HepG2 (cell line): ENCODE data around the gene PARD3. TPM values are rescaled to one million over a fixed set of nuclear protein-coding genes. Genes with fewer than 3 reads are reported as not detected.

Experiments
- GFI1 ChIP-seq: sonication (generic); formaldehyde crosslinking; IDR thresholded peaks from 2 replicates; pipeline ENCODE4 v1.5.0; 2020; ENCODE audit warnings: missing genetic modification reagents, mild to moderate bottlenecking, borderline replicate concordance
- HOXA9 ChIP-seq: sonication (generic); formaldehyde crosslinking; IDR thresholded peaks from 2 replicates; pipeline ENCODE4 v1.8.1; 2022; ENCODE audit warnings: missing genetic modification reagents, mild to moderate bottlenecking, moderate library complexity, borderline replicate concordance
- NFE2L1 ChIP-seq: sonication (generic); formaldehyde crosslinking; IDR thresholded peaks from 2 replicates; pipeline ENCODE4 v1.4.0; 2020; ENCODE audit warnings: missing genetic modification reagents, mild to moderate bottlenecking, borderline replicate concordance
- NKX3-1 ChIP-seq: sonication (generic); formaldehyde crosslinking; IDR thresholded peaks from 2 replicates; pipeline ENCODE4 v1.5.0; 2020; ENCODE audit warnings: missing genetic modification reagents
- RBM22 ChIP-seq: fragments of 200-400 bp; formaldehyde crosslinking; optimal IDR thresholded peaks from 2 replicates; pipeline ENCODE3; 2017; ENCODE audit warnings: mild to moderate bottlenecking, low read length, moderate library complexity
- SNRNP70 ChIP-seq: fragments of 200-400 bp; formaldehyde crosslinking; IDR thresholded peaks from 2 replicates; pipeline ENCODE4 v1.6.1; 2017; ENCODE audit warnings: mild to moderate bottlenecking, low read depth, low read length, moderate library complexity
- YEATS2 ChIP-seq: sonication (generic); formaldehyde crosslinking; IDR thresholded peaks from 2 replicates; pipeline ENCODE4 v1.4.0; 2020; ENCODE audit warnings: missing genetic modification reagents, borderline replicate concordance
- ZNF44 ChIP-seq: sonication (generic); formaldehyde crosslinking; IDR thresholded peaks from 2 replicates; pipeline ENCODE4 v1.5.1; 2020; ENCODE audit warnings: mild to moderate bottlenecking, missing genetic modification reagents
- ZNF563 ChIP-seq: sonication (generic); formaldehyde crosslinking; IDR thresholded peaks from 2 replicates; pipeline ENCODE4 v1.8.0; 2022; ENCODE audit warnings: mild to moderate bottlenecking, moderate library complexity, missing genetic modification reagents
- ZNF577 ChIP-seq: sonication (generic); formaldehyde crosslinking; IDR thresholded peaks from 2 replicates; pipeline ENCODE4 v1.4.0; 2020; ENCODE audit warnings: mild to moderate bottlenecking, low read depth, missing genetic modification reagents, borderline replicate concordance
- ZNF660 ChIP-seq: sonication (generic); formaldehyde crosslinking; IDR thresholded peaks from 2 replicates; pipeline ENCODE4 v1.5.1; 2020; ENCODE audit warnings: mild to moderate bottlenecking, low read depth, missing genetic modification reagents, borderline replicate concordance
- ZNF784 ChIP-seq: sonication (generic); formaldehyde crosslinking; IDR thresholded peaks from 2 replicates; pipeline ENCODE4 v1.5.1; 2020; ENCODE audit warnings: missing genetic modification reagents, mild to moderate bottlenecking, borderline replicate concordance
- ZSCAN25 ChIP-seq: sonication (generic); formaldehyde crosslinking; IDR thresholded peaks from 2 replicates; pipeline ENCODE4 v1.8.0; 2022; ENCODE audit warnings: mild to moderate bottlenecking, missing genetic modification reagents
- ZSCAN29 ChIP-seq: sonication (generic); formaldehyde crosslinking; conservative IDR thresholded peaks from 2 replicates; pipeline ENCODE4 v1.4.0; 2020; ENCODE audit warnings: mild to moderate bottlenecking, missing genetic modification reagents
- polyA plus RNA-seq, 8 experiments: library from polyadenylated mRNA; depleted of rRNA in 3 of 8; stranded (reverse) in 7 of 8; unstranded in 1 of 8; fragments of >200 nt; fragmentation: Illumina TruSeq in 4 of 8; extraction: Trizol in 4 of 8; gene quantifications; 2 replicates each; pipeline versions ENCODE4 v1.2.1 to v1.2.3, GENCODE V29; 2011 to 2016; ENCODE audit warnings: low read depth in 4 of 8, missing spikeins in 1 of 8, mixed read lengths in 1 of 8; ENCODE audit not compliant: insufficient read depth in 1 of 8
- total RNA-seq, 5 experiments: library from RNA; depleted of rRNA; stranded (reverse); fragments of >200 nt; fragmentation: Illumina TruSeq; extraction: Trizol; gene quantifications; 2 replicates each; pipeline ENCODE4 v1.2.3, GENCODE V29; 2016; ENCODE audit warnings: low read depth in 1 of 5
- TF ChIP-seq, protein P1 (sequence below), 2 experiments: sonication (generic) in 1 of 2; formaldehyde crosslinking in 1 of 2; IDR thresholded peaks; 2 replicates each; pipeline versions ENCODE4 v1.4.0 to v1.6.1; 2018 to 2020; ENCODE audit warnings: missing genetic modification reagents in 2 of 2, borderline replicate concordance in 1 of 2, low read depth in 1 of 2, mild to moderate bottlenecking in 1 of 2, missing biosample characterization in 1 of 2
- TF ChIP-seq, protein P2 (sequence below): sonication (generic); formaldehyde crosslinking; IDR thresholded peaks from 2 replicates; pipeline ENCODE4 v1.9.0; 2021; ENCODE audit warnings: missing genetic modification reagents, borderline replicate concordance
- TF ChIP-seq, protein P3 (sequence below): IDR thresholded peaks from 2 replicates; pipeline ENCODE4 v1.4.0; 2020; ENCODE audit warnings: mild to moderate bottlenecking, missing genetic modification reagents
- TF ChIP-seq, protein P4 (sequence below): sonication (generic); formaldehyde crosslinking; IDR thresholded peaks from 2 replicates; pipeline ENCODE4 v1.8.1; 2023; ENCODE audit warnings: mild to moderate bottlenecking, inconsistent platforms, moderate library complexity, missing genetic modification reagents, borderline replicate concordance

Gene PARD3
- total and polyA plus RNA-seq, 2 of the 13 experiments (the other 11 are each of a cell fraction or from before 2014, with no cell fraction given) = 40.9 to 60.0 TPM

- TF ChIP-seq, protein P1, sequence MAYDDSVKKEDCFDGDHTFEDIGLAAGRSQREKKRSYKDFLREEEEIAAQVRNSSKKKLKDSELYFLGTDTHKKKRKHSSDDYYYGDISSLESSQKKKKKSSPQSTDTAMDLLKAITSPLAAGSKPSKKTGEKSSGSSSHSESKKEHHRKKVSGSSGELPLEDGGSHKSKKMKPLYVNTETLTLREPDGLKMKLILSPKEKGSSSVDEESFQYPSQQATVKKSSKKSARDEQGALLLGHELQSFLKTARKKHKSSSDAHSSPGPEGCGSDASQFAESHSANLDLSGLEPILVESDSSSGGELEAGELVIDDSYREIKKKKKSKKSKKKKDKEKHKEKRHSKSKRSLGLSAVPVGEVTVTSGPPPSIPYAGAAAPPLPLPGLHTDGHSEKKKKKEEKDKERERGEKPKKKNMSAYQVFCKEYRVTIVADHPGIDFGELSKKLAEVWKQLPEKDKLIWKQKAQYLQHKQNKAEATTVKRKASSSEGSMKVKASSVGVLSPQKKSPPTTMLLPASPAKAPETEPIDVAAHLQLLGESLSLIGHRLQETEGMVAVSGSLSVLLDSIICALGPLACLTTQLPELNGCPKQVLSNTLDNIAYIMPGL (CRISPR knock-in tag; IDR thresholded peaks at IDR 0.05; ENCODE audit: borderline replicate concordance in 1 of 2, low read depth in 1 of 2) = no peak
- no peak for TF ChIP-seq NFE2L1 (CRISPR knock-in tag)
- TF ChIP-seq ZNF660 (CRISPR knock-in tag) = no peak
- TF ChIP-seq, protein P2, sequence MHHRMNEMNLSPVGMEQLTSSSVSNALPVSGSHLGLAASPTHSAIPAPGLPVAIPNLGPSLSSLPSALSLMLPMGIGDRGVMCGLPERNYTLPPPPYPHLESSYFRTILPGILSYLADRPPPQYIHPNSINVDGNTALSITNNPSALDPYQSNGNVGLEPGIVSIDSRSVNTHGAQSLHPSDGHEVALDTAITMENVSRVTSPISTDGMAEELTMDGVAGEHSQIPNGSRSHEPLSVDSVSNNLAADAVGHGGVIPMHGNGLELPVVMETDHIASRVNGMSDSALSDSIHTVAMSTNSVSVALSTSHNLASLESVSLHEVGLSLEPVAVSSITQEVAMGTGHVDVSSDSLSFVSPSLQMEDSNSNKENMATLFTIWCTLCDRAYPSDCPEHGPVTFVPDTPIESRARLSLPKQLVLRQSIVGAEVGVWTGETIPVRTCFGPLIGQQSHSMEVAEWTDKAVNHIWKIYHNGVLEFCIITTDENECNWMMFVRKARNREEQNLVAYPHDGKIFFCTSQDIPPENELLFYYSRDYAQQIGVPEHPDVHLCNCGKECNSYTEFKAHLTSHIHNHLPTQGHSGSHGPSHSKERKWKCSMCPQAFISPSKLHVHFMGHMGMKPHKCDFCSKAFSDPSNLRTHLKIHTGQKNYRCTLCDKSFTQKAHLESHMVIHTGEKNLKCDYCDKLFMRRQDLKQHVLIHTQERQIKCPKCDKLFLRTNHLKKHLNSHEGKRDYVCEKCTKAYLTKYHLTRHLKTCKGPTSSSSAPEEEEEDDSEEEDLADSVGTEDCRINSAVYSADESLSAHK (CRISPR knock-in tag) = no peak
- TF ChIP-seq GFI1 (CRISPR knock-in tag) = peak; percentile 61
- no peak for TF ChIP-seq ZNF784 (CRISPR knock-in tag)
- TF ChIP-seq YEATS2 (CRISPR knock-in tag) = no peak
- TF ChIP-seq, protein P3, sequence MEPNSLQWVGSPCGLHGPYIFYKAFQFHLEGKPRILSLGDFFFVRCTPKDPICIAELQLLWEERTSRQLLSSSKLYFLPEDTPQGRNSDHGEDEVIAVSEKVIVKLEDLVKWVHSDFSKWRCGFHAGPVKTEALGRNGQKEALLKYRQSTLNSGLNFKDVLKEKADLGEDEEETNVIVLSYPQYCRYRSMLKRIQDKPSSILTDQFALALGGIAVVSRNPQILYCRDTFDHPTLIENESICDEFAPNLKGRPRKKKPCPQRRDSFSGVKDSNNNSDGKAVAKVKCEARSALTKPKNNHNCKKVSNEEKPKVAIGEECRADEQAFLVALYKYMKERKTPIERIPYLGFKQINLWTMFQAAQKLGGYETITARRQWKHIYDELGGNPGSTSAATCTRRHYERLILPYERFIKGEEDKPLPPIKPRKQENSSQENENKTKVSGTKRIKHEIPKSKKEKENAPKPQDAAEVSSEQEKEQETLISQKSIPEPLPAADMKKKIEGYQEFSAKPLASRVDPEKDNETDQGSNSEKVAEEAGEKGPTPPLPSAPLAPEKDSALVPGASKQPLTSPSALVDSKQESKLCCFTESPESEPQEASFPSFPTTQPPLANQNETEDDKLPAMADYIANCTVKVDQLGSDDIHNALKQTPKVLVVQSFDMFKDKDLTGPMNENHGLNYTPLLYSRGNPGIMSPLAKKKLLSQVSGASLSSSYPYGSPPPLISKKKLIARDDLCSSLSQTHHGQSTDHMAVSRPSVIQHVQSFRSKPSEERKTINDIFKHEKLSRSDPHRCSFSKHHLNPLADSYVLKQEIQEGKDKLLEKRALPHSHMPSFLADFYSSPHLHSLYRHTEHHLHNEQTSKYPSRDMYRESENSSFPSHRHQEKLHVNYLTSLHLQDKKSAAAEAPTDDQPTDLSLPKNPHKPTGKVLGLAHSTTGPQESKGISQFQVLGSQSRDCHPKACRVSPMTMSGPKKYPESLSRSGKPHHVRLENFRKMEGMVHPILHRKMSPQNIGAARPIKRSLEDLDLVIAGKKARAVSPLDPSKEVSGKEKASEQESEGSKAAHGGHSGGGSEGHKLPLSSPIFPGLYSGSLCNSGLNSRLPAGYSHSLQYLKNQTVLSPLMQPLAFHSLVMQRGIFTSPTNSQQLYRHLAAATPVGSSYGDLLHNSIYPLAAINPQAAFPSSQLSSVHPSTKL (CRISPR knock-in tag) = peak; percentile 77
- no peak for TF ChIP-seq NKX3-1
- TF ChIP-seq RBM22 = no peak
- TF ChIP-seq, protein P4, sequence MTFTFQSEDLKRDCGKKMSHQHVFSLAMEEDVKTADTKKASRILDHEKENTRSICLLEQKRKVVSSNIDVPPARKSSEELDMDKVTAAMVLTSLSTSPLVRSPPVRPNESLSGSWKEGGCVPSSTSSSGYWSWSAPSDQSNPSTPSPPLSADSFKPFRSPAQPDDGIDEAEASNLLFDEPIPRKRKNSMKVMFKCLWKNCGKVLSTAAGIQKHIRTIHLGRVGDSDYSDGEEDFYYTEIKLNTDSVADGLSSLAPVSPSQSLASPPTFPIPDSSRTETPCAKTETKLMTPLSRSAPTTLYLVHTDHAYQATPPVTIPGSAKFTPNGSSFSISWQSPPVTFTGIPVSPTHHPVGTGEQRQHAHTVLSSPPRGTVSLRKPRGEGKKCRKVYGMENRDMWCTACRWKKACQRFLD = no peak
- TF ChIP-seq ZNF563 (CRISPR knock-in tag) = no peak
- TF ChIP-seq ZSCAN29 (CRISPR knock-in tag) = no peak
- no peak for TF ChIP-seq ZNF577
- no peak for TF ChIP-seq ZNF44 (CRISPR knock-in tag)
- no peak for TF ChIP-seq SNRNP70
- no peak for TF ChIP-seq ZSCAN25 (CRISPR knock-in tag)
- no peak for TF ChIP-seq HOXA9 (CRISPR knock-in tag)
Observed at GRCh38 chr10:34216348-34216945, 598.6 kb downstream of the PARD3 start (continued).
